Measurements from ENCODE around the gene SOX18. TPM values are rescaled to one million over a fixed set of nuclear protein-coding genes. Genes with fewer than 3 reads are reported as not detected.

SOX18 gene
- total and polyA plus RNA-seq, 2 of the 13 experiments (the other 11 are each of a cell fraction or from before 2014, with no cell fraction given), result 1.6 to 1.9 TPM

GRCh38 chr20:64079273-64080012 lies 30.0 kb upstream of the SOX18 start, which contains the start of gene RGS19 (continued):
- TF ChIP-seq CBX5 (CRISPR knock-in tag; IDR thresholded peaks at IDR 0.05; ENCODE audit: borderline replicate concordance) (peak; percentile 3; the same call in 1 of the 2 replicates), ZFYVE20 (CRISPR knock-in tag; IDR thresholded peaks at IDR 0.05; ENCODE audit: borderline replicate concordance, low read depth) (no peak), JUN (CRISPR knock-in tag; IDR thresholded peaks at IDR 0.05) (no peak), CSRNP1 (CRISPR knock-in tag; IDR thresholded peaks at IDR 0.05) (no peak), KAT8 (CRISPR knock-in tag; IDR thresholded peaks at IDR 0.05) (0 out of 2 replicates have a peak, but pooled peaks have one; percentile 18), JDP2 (CRISPR knock-in tag; IDR thresholded peaks at IDR 0.05; ENCODE audit: borderline replicate concordance) (no peak), NR1H2 (CRISPR knock-in tag; IDR thresholded peaks at IDR 0.05; ENCODE audit: borderline replicate concordance, low read depth) (no peak), ZNF629 (CRISPR knock-in tag; conservative IDR thresholded peaks at IDR 0.05) (no peak), LRRFIP1 (CRISPR knock-in tag; conservative IDR thresholded peaks at IDR 0.05) (no peak), UBTF (CRISPR knock-in tag; IDR thresholded peaks at IDR 0.05) (peak; percentile 35), ZNF891 (CRISPR knock-in tag; IDR thresholded peaks at IDR 0.05) (peak; percentile 42; the same call in 1 of the 2 replicates), ZBTB8A (CRISPR knock-in tag; IDR thresholded peaks at IDR 0.05; ENCODE audit: borderline replicate concordance, low read depth) (no peak), KDM4B (CRISPR knock-in tag; IDR thresholded peaks at IDR 0.05) (peak; percentile 27; the same call in 1 of the 2 replicates), ZNF138 (CRISPR knock-in tag; IDR thresholded peaks at IDR 0.05; ENCODE audit: low read depth) (no peak; the same call in 1 of the 2 replicates), ZNF607 (CRISPR knock-in tag; IDR thresholded peaks at IDR 0.05; ENCODE audit: borderline replicate concordance) (peak; percentile 37; the same call in 1 of the 2 replicates), ZBTB34 (CRISPR knock-in tag; IDR thresholded peaks at IDR 0.05) (no peak), CREBL2 (CRISPR knock-in tag; IDR thresholded peaks at IDR 0.05; ENCODE audit: borderline replicate concordance) (no peak), ATF5 (CRISPR knock-in tag; IDR thresholded peaks at IDR 0.05; ENCODE audit: low read depth) (no peak), ZNF451 (CRISPR knock-in tag; IDR thresholded peaks at IDR 0.05) (no peak), ZNF34 (CRISPR knock-in tag; IDR thresholded peaks at IDR 0.05; ENCODE audit: borderline replicate concordance) (no peak)

All from HepG2 (cell line).